Endothelial cell of umbilical vein (primary cell): ENCODE data around the gene RENBP. TPM values are rescaled to one million over a fixed set of nuclear protein-coding genes. Genes with fewer than 3 reads are reported as not detected.

ENCODE experiments used
- BruUV-seq: library from RNA; stranded (reverse); fragments of 400-500 nt; replicated peaks from 2 replicates; lab custom pipeline; 2021; lab: Mats Ljungman, UMichigan
- CTCF ChIA-PET: fragments of 300-600, 350-600 bp; sonication (Branson Sonifier 250); formaldehyde crosslinking; loops from one replicate; lab custom pipeline; 2021; ENCODE audit warnings: antibody characterized with exemption, inconsistent platforms; lab: Charles Lee
- POLR2A ChIA-PET: fragments of 300-600, 350-600 bp; sonication (Branson Sonifier 250); formaldehyde crosslinking; loops from one replicate; lab custom pipeline; 2021; ENCODE audit warnings: antibody characterized with exemption, inconsistent platforms; lab: Charles Lee
- DNase-seq: peaks from one replicate; pipeline ENCODE4 v3.0.0-alpha.2; 2011; ENCODE audit warnings: low read depth, low spot score
- FAIRE-seq: peaks from 2 replicates; lab custom pipeline; 2011; peaks lifted over from hg19 to GRCh38; lab: Jason Lieb, UNC
- H2AFZ ChIP-seq: 2 replicates; pipeline ENCODE4 v1.6.0; 2012; ENCODE audit warnings: low read depth, low read length, control low read depth, inconsistent platforms
- H3K27ac ChIP-seq: 2 replicates; pipeline ENCODE4 v1.5.1; 2011; ENCODE audit warnings: low read depth, mild to moderate bottlenecking, control low read depth, low read length, moderate library complexity; ENCODE audit not compliant: insufficient read depth
- H3K27me3 ChIP-seq, 2 experiments: 2 replicates each; pipeline versions ENCODE4 v1.6.0 to v1.6.1; 2011; ENCODE audit warnings: low read length in 2 of 2, mixed read lengths in 1 of 2; ENCODE audit not compliant: control insufficient read depth in 2 of 2, insufficient read depth in 2 of 2
- H3K36me3 ChIP-seq, 2 experiments: 2 replicates in 1 of 2; 3 replicates in 1 of 2; pipeline ENCODE4 v1.5.1; 2011; ENCODE audit warnings: low read length in 2 of 2, mild to moderate bottlenecking in 1 of 2, moderate library complexity in 1 of 2; ENCODE audit not compliant: control insufficient read depth in 2 of 2, insufficient read depth in 2 of 2; ENCODE audit errors: extremely low read depth in 1 of 2
- H3K4me1 ChIP-seq: 3 replicates; pipeline ENCODE4 v1.5.1; 2011; ENCODE audit warnings: mild to moderate bottlenecking, low read length; ENCODE audit not compliant: control insufficient read depth, insufficient read depth; ENCODE audit errors: extremely low read depth
- H3K4me2 ChIP-seq: 2 replicates; pipeline ENCODE4 v1.6.1; 2011; ENCODE audit warnings: low read length, control low read depth, mixed read lengths; ENCODE audit not compliant: insufficient read depth
- H3K4me3 ChIP-seq, 3 experiments: fragments of 200-600 bp in 1 of 3; sonication (generic), shearing (Covaris generic) in 1 of 3; replicated peaks in 1 of 3; 2 replicates each; pipeline ENCODE4 v1.5.1; 2011 to 2016; ENCODE audit warnings: control low read depth in 3 of 3, low read length in 3 of 3, mild to moderate bottlenecking in 2 of 3, inconsistent platforms in 1 of 3, low read depth in 1 of 3, moderate library complexity in 1 of 3; ENCODE audit not compliant: insufficient read depth in 1 of 3
- H3K79me2 ChIP-seq: 2 replicates; pipeline ENCODE4 v1.6.0; 2012; ENCODE audit warnings: low read length, inconsistent platforms; ENCODE audit not compliant: control insufficient read depth, insufficient read depth
- H3K9ac ChIP-seq: replicated peaks from 2 replicates; pipeline ENCODE3; 2011; ENCODE audit warnings: low read length, control low read depth; ENCODE audit not compliant: insufficient read depth; ENCODE audit errors: extremely low read depth
- H3K9me1 ChIP-seq: replicated peaks from 3 replicates; pipeline ENCODE4 v1.6.0; 2011; ENCODE audit warnings: mild to moderate bottlenecking, low read length; ENCODE audit not compliant: control insufficient read depth, insufficient read depth; ENCODE audit errors: extremely low read depth
- H3K9me3 ChIP-seq: replicated peaks from 2 replicates; pipeline ENCODE4 v1.5.1; 2012; ENCODE audit warnings: low read length, inconsistent platforms; ENCODE audit not compliant: control insufficient read depth, insufficient read depth
- H4K20me1 ChIP-seq: replicated peaks from 2 replicates; pipeline ENCODE3; 2011; ENCODE audit warnings: mild to moderate bottlenecking, low read length; ENCODE audit not compliant: control insufficient read depth, insufficient read depth; ENCODE audit errors: extremely low read depth
- EZH2 ChIP-seq: IDR thresholded peaks from 2 replicates; pipeline ENCODE4 v1.6.1; 2012; ENCODE audit warnings: borderline replicate concordance, low read depth, mild to moderate bottlenecking, moderate library complexity, low read length, inconsistent platforms; ENCODE audit not compliant: severe bottlenecking
- FOS ChIP-seq: IDR thresholded peaks from 2 replicates; pipeline ENCODE4 v1.6.1; 2011; ENCODE audit warnings: mild to moderate bottlenecking, low read length, moderate library complexity, borderline replicate concordance; ENCODE audit not compliant: insufficient read depth
- POLR2A ChIP-seq: IDR thresholded peaks from 2 replicates; pipeline ENCODE4 v1.6.1; 2012; ENCODE audit warnings: low read depth, mild to moderate bottlenecking, control low read depth, low read length
- POLR2AphosphoS5 ChIP-seq: IDR thresholded peaks from 2 replicates; pipeline ENCODE4 v1.6.1; 2012; ENCODE audit warnings: low read depth, mild to moderate bottlenecking, control low read depth, low read length, moderate library complexity; ENCODE audit not compliant: insufficient read depth
- dilution Hi-C: fragments of 300-500 bp; cut with MboI; formaldehyde crosslinking; loops from one replicate; pipeline ENCODE4 v1.15.0; 2019; ENCODE audit warnings: low sequenced_read_pairs; ENCODE audit not compliant: extremely low pct_ligation_motif_present
- intact Hi-C: fragments of 100-400 bp; cut with micrococcal nuclease; formaldehyde crosslinking; loops from one replicate; pipeline ENCODE4 v1.10.0; 2022
- polyA plus RNA-seq, 4 experiments: library from polyadenylated mRNA; depleted of rRNA in 3 of 4; stranded (reverse) in 3 of 4; unstranded in 1 of 4; fragments of >200 nt; gene quantifications; 2 replicates each; pipeline versions ENCODE4 v1.2.1 to v1.2.3, GENCODE V29; 2011 to 2012; ENCODE audit warnings: missing spikeins in 1 of 4
- total RNA-seq: library from RNA; stranded (reverse); gene quantifications from 2 replicates; pipeline ENCODE4 v1.2.3, GENCODE V29; 2021

RENBP gene
- total and polyA plus RNA-seq, 2 donors (not counting 3 experiments of a cell fraction or from before 2014, with no cell fraction given): 8.0 to 16.0 TPM

DNA sequence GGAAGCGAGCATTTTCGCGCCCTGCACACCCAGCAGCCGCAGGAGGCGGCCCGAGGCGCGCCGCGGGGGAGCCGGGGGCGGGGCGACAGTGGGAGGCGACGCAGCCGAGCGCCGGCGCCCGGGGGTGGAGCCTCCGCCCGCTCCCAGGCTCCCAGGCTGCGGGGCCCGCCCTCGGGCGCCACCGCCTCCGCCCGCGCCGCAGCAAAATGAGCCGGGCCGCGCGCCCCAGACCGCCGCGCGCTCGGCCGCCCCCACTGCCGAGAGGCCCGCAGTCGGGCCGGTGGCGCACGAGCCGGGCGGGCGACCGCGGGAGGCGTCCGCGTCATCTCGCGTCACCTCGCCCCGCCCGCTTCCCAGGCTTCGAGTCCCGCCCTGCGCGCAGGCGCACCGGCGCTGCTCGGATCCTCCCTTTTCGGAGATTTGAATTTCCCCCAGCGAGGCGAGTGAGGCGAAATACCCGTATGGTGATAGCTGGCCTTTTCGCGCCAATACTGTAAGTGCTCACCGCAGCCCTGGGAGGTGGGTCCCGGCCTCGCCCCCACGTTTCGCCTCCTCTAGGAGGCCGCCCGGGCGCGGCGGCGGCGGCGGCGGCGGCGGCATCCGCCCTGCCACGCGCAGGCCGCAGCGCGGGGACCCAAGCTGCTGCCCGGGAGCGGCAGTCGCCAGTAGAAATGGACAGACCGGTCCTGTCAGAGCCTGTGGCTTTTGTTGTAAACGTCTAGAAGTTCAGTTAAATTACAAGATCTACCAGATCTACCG, 28.1 kb upstream of the RENBP start, which contains the start of gene TMEM187:
Gene TMEM187, plus strand, starts transcription at position 387 of the 759 bp plus-strand sequence. CDS start 9,309 bp downstream, outside the sequence.
- no peaks in the 10 kb centered on the region for H3K36me3 ChIP-seq
- ChIA-PET CTCF (interaction anchor here (1.2 kb wide), 1 partner anchor 41 kb away, joined by 3 read pairs; no protein-coding TSS in a partner anchor), POLR2A (no interaction called here)
- BruUV-seq: no TSS peak
- peaks cover 37% of the 10 kb centered on the region for H3K4me1 ChIP-seq
- H3K27me3 ChIP-seq: no peaks in the 10 kb centered on the region
- no peaks in the 10 kb centered on the region for H3K9me3 ChIP-seq
- no peak within 1 kb of the TSS for H2AFZ ChIP-seq
- no peaks in the 10 kb centered on the region for H3K9me1 ChIP-seq
- peak within 1 kb of the TSS; percentile 73 for H3K4me2 ChIP-seq
- TF ChIP-seq POLR2AphosphoS5 (peak; percentile 69), POLR2A (peak; percentile 47), EZH2 (no peak), FOS (no peak)
- dilution Hi-C loops (no loop called here), intact Hi-C loops (loop anchor here (1.0 kb wide), 3 partner anchors 13 to 47 kb away; partner anchors contain the start of gene IRAK1)
- peak within 1 kb of the TSS; percentile 97 for H3K9ac ChIP-seq
- DNase-seq: peak; percentile 79
- H3K27ac ChIP-seq: peak within 1 kb of the TSS; percentile 98
- peak within 1 kb of the TSS; percentile 47 to 76 (median 74) for H3K4me3 ChIP-seq
- peaks cover 37% of the 10 kb centered on the region for H3K79me2 ChIP-seq
- no peak for FAIRE-seq
- no peaks in the 10 kb centered on the region for H4K20me1 ChIP-seq
